Glomerular visceral epithelial cell (primary cell): ENCODE data around the gene EFNB3.

ENCODE experiments used
- DNase-seq: peaks from one replicate; pipeline ENCODE4 v3.0.0-alpha.2; 2016; ENCODE audit errors: extremely low spot score

The EFNB3 gene

GRCh38 chr17:7697828-7698588 lies 7.0 kb upstream of the EFNB3 start:
- DNase-seq, result no peak

- no peak for DNase-seq
Measured at GRCh38 chr17:7700510-7700909, 4.5 kb upstream of the EFNB3 start.

DNA sequence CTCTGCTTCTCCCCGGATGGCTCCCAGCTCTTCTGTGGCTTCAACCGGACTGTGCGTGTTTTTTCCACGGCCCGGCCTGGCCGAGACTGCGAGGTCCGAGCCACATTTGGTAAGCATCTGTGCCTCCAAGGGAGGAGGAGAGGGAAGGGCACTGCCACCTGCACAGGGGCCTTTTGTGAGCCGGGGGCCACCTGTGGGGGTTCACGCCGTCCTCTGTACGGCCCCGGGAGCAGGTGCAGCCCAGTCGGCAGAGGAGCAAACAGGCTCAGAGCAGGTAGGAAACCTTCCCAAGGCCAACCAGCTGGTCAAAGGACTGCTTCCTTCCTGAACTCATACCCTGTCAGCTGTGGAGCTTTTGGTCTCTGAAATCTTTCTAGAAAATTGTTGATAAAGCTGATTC lies 3.3 kb upstream of the EFNB3 start:
- no peak for DNase-seq

GRCh38 chr17:7702776-7703175 lies 2.2 kb upstream of the EFNB3 start:
- DNase-seq, result no peak

DNA sequence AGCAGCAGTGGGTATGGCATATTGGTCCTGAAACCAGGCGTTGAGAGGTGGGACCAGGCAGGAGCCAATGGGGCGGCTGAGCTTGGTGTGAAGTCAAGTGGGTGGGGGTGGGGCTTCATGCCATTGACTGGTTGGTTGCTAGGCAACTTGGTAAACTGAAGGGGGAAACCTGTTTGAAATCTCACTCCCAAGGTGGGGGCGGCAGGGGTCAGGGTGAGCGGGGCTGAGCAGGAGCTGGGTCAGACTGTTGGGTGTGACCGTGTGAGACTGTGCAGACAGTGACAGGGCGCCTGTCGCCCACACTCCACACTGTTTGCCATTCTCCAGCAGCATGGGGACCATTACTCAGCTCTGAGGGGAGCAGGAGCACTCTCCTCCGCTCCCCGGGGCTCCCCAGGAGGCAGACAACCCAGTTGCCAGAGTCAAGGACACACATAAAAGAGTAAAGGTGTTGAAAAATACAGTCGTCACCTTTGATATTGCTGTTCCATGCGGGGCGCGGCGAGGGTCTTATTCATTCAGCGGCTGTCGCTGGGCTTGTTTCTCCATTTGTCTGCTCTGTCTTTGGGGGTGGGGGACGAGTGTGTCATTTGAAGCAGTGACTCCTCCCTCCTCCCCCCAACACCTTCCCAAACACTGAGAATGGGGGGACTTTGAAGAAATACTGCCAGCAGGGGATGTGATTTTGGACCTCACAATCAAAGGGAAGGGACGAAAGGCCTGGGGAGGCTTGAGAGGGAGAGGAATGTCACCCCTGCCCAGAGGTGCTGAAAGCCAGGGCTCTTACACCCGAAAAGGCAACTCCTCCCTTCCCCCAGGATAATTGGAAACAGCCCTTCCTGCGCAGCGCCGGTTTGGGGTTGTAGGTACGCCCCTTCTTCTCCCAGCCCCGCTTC lies 1.2 kb upstream of the EFNB3 start:
- DNase-seq, result peak; percentile 42

GRCh38 chr17:7705269-7706255 lies 560 bp downstream of the EFNB3 start:
- no peak for DNase-seq

GRCh38 chr17:7706631-7707354 lies 1.8 kb downstream of the EFNB3 start:
- DNase-seq, result no peak

DNA sequence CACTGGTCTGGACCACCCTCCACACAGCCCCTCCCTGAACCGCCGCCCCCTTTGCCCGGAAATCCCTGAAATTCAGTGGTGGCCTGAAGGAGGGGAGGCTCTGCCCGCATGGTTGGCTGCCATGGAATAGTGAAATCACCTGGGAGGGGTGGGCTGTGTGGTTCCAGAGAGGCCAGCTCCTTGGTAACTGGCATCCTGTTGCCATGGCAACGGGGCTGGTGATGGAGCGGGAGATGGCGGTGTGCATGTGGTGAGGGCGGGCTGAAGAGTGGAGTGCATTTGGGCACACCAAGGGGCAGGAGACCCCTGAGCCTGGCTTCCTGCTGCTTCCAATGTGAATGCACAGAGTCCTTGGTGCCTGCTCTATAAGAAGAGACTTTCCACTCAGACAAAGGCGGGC lies 2.4 kb downstream of the EFNB3 start:
- DNase-seq, result no peak

DNA sequence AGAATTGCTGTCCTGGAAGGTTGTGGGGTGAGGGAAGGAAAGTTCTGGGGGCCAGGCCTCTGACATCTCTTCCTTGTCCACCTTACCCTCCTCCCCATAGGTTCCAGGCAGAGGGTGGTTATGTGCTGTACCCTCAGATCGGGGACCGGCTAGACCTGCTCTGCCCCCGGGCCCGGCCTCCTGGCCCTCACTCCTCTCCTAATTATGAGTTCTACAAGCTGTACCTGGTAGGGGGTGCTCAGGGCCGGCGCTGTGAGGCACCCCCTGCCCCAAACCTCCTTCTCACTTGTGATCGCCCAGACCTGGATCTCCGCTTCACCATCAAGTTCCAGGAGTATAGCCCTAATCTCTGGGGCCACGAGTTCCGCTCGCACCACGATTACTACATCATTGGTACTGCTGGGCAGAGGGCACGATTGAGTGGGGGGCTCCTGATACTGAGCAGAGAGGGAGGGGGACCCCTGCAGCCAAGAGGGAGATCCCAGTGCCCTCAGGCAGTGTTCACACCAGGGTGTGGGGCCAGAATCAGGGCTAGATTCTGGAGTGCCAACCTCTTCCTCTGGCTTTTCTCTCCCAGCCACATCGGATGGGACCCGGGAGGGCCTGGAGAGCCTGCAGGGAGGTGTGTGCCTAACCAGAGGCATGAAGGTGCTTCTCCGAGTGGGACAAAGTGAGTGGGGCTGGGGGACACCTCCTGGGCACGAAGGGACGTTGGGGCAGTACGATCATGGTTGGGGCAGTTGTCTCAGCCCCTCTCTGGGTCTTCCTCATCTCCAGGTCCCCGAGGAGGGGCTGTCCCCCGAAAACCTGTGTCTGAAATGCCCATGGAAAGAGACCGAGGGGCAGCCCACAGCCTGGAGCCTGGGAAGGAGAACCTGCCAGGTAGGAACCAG lies 3.1 kb downstream of the EFNB3 start:
- no peak for DNase-seq

GRCh38 chr17:7709031-7709430 lies 4.0 kb downstream of the EFNB3 start:
- DNase-seq, result no peak

DNA sequence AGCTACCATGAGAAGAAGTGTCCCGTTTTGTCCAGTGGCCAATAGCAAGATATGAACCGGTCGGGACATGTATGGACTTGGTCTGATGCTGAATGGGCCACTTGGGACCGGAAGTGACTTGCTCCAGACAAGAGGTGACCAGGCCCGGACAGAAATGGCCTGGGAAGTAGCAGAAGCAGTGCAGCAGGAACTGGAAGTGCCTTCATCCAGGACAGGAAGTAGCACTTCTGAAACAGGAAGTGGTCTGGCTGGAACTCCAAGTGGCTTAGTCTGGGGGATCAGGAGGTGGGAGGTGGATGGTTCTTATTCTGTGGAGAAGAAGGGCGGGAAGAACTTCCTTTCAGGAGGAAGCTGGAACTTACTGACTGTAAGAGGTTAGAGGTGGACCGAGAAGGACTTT lies 5.3 kb downstream of the EFNB3 start:
- DNase-seq, result no peak

DNA sequence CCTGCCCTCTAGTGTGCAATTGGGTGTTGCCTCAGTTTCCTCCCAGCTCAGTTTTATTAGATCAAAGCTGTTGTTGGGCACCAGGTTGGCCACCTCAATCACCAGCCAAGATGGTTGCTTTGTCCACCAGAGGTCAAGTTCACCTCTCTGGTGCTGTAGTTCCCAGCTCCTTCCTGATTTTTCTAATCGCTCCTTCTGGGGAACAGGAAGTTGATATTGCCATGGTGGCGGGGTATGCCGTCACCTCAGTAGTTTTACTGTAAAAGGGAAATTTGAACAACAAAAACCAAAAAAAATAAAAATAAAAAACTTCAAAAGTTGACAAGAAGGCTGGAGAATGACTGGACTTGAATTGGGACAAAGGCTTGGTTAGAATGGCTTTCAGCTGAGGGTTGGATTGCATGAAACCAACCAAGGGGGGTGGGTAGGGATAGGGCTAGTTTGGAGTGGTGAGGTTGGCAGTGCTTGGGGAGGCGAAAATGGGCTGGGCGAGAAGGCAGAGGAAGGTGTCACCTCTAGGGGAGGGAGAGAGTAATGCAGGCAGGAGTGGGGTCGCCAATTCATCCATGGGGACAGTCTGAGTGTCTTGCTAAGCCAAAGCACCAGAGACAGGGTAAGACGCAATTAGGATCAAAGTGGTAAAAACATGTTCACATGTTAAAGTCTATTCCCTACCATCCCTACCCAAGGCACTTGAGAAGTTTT lies 6.2 kb downstream of the EFNB3 start:
- no peak for DNase-seq

DNA sequence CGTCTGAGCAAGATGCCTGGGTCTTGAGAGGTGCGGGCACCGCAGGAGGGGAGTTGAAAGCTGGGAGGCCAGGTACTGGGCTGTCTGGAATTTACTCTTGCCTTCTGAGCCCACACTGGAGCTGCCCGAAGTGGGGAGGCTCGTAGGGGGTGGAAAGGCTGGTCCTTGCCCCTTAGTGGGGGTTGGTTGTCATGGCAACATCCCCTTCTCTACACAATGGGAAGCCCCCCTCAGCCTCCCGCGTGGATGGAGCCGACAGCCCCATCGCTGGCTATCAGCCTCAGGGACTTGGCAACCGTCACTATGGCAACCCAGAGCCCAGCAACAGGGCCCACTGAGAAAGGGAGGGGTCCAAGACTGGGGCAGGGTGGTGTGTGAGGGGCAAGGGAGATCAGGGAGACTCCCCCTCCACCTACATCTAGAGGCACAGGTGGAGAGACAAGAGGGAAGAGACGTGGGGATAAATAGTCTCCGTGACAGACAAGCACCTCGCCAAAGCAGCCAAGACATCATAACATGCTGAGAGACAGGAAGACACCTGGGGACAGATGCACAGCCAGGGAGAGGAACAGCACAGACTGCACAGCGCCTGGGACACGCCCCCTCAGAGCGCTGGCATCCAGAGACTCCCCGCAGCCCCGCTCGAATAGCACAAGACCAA lies 7.2 kb downstream of the EFNB3 start:
- no peak for DNase-seq

- no peak for DNase-seq
Measured at GRCh38 chr17:7713782-7714181, 8.8 kb downstream of the EFNB3 start.

GRCh38 chr17:7714721-7715594 lies 10.0 kb downstream of the EFNB3 start:
- no peak for DNase-seq

- no peak for DNase-seq
Measured at GRCh38 chr17:7715936-7716886, 11.2 kb downstream of the EFNB3 start.
